ENCODE measurements around the gene ERICH6B.
"Not testable (repeated sequence)": the region's sequence is repeated elsewhere in the genome, so short reads cannot be mapped to it uniquely, and the experiment has no call there.

Gene ERICH6B

GRCh38 chr13:45615501-45616101 is at the start of gene ERICH6B:
ERICH6B (minus strand) TSS chr13:45615739; CDS start chr13:45597005, 18,734 bp downstream.
- FAIRE-seq, result no peak

GRCh38 chr13:45662903-45663302 is 47.4 kb upstream of the ERICH6B start:
- FAIRE-seq, result not testable (repeated sequence)

- no peak for FAIRE-seq
Measured at GRCh38 chr13:45662162-45662561, 46.6 kb upstream of the ERICH6B start.

GRCh38 chr13:45660458-45660857 is 44.9 kb upstream of the ERICH6B start:
- FAIRE-seq, result not testable (repeated sequence)

GRCh38 chr13:45659536-45659935 is 44.0 kb upstream of the ERICH6B start:
- FAIRE-seq, result no peak

GRCh38 chr13:45658586-45659235 is 43.2 kb upstream of the ERICH6B start:
- FAIRE-seq, result no peak

GRCh38 chr13:45654633-45655349 is 39.3 kb upstream of the ERICH6B start:
- FAIRE-seq, result no peak

GRCh38 chr13:45645263-45645662 is 29.7 kb upstream of the ERICH6B start:
- not testable (repeated sequence) for FAIRE-seq

- FAIRE-seq, result not testable (repeated sequence)
Measured at GRCh38 chr13:45642159-45642558, 26.6 kb upstream of the ERICH6B start.

- not testable (repeated sequence) for FAIRE-seq
Measured at GRCh38 chr13:45635291-45635690, 19.8 kb upstream of the ERICH6B start.

GRCh38 chr13:45630791-45631190 is 15.3 kb upstream of the ERICH6B start:
- FAIRE-seq, result no peak

- FAIRE-seq, result no peak
Measured at GRCh38 chr13:45629940-45630339, 14.4 kb upstream of the ERICH6B start.

GRCh38 chr13:45628094-45628493 is 12.6 kb upstream of the ERICH6B start:
- no peak for FAIRE-seq

- FAIRE-seq, result no peak
Measured at GRCh38 chr13:45627656-45628055, 12.1 kb upstream of the ERICH6B start.

- FAIRE-seq, result no peak
Measured at GRCh38 chr13:45626731-45627374, 11.3 kb upstream of the ERICH6B start.

GRCh38 chr13:45623516-45624090 is 8.1 kb upstream of the ERICH6B start:
- FAIRE-seq, result no peak

- no peak for FAIRE-seq
Measured at GRCh38 chr13:45621950-45622349, 6.4 kb upstream of the ERICH6B start.

- no peak for FAIRE-seq
Measured at GRCh38 chr13:45607931-45608330, 7.6 kb downstream of the ERICH6B start.

GRCh38 chr13:45604892-45605291 is 10.6 kb downstream of the ERICH6B start:
- no peak for FAIRE-seq

- no peak for FAIRE-seq
Measured at GRCh38 chr13:45603338-45603737, 12.2 kb downstream of the ERICH6B start.

GRCh38 chr13:45602183-45603170 is 13.1 kb downstream of the ERICH6B start:
- no peak for FAIRE-seq

GRCh38 chr13:45601680-45602079 is 13.9 kb downstream of the ERICH6B start:
- FAIRE-seq, result no peak

All from colon (tissue), 2 donors.